ENCODE data around the gene PHACTR3.

Gene PHACTR3

GRCh38 chr20:59772931-59773913, 168.9 kb downstream of the PHACTR3 start:
- in situ Hi-C loops (cut with MboI; ENCODE audit: low sequenced_read_pairs) = no loop called here

GRCh38 chr20:59774204-59774641, 169.9 kb downstream of the PHACTR3 start:
- in situ Hi-C loops (cut with MboI; ENCODE audit: low sequenced_read_pairs) = no loop called here

- in situ Hi-C loops (cut with MboI; ENCODE audit: low sequenced_read_pairs) = no loop called here
Observed at GRCh38 chr20:59774921-59775686, 170.8 kb downstream of the PHACTR3 start.

GRCh38 chr20:59775687-59776055, 171.3 kb downstream of the PHACTR3 start:
- in situ Hi-C loops (cut with MboI; ENCODE audit: low sequenced_read_pairs) = no loop called here

- in situ Hi-C loops (cut with MboI; ENCODE audit: low sequenced_read_pairs) = no loop called here
Observed at GRCh38 chr20:59776059-59776603, 171.8 kb downstream of the PHACTR3 start.

GRCh38 chr20:59776626-59777330, 172.4 kb downstream of the PHACTR3 start:
- in situ Hi-C loops (cut with MboI; ENCODE audit: low sequenced_read_pairs) = no loop called here

- in situ Hi-C loops (cut with MboI; ENCODE audit: low sequenced_read_pairs) = no loop called here
Observed at GRCh38 chr20:59777331-59777725, 173.0 kb downstream of the PHACTR3 start.

GRCh38 chr20:59777814-59778575, 173.7 kb downstream of the PHACTR3 start:
- in situ Hi-C loops (cut with MboI; ENCODE audit: low sequenced_read_pairs) = no loop called here

GRCh38 chr20:59778615-59779200, 174.4 kb downstream of the PHACTR3 start:
- in situ Hi-C loops (cut with MboI; ENCODE audit: low sequenced_read_pairs) = no loop called here

- in situ Hi-C loops (cut with MboI; ENCODE audit: low sequenced_read_pairs) = no loop called here
Observed at GRCh38 chr20:59779656-59780380, 175.5 kb downstream of the PHACTR3 start.

GRCh38 chr20:59780494-59781185, 176.3 kb downstream of the PHACTR3 start:
- in situ Hi-C loops (cut with MboI; ENCODE audit: low sequenced_read_pairs) = no loop called here

GRCh38 chr20:59781226-59781625, 176.9 kb downstream of the PHACTR3 start:
- in situ Hi-C loops (cut with MboI; ENCODE audit: low sequenced_read_pairs) = no loop called here

- in situ Hi-C loops (cut with MboI; ENCODE audit: low sequenced_read_pairs) = no loop called here
Observed at GRCh38 chr20:59782986-59783640, 178.8 kb downstream of the PHACTR3 start.

- in situ Hi-C loops (cut with MboI; ENCODE audit: low sequenced_read_pairs) = no loop called here
Observed at GRCh38 chr20:59783641-59784010, 179.3 kb downstream of the PHACTR3 start.

GRCh38 chr20:59784365-59784764, 180.0 kb downstream of the PHACTR3 start:
- in situ Hi-C loops (cut with MboI; ENCODE audit: low sequenced_read_pairs) = no loop called here

GRCh38 chr20:59784791-59785668, 180.7 kb downstream of the PHACTR3 start:
- in situ Hi-C loops (cut with MboI; ENCODE audit: low sequenced_read_pairs) = no loop called here

- in situ Hi-C loops (cut with MboI; ENCODE audit: low sequenced_read_pairs) = no loop called here
Observed at GRCh38 chr20:59785669-59785959, 181.3 kb downstream of the PHACTR3 start.

Data from HL-60/S4 (cell line).